RPMI8226 (cell line): ENCODE results near the gene FLG2.
"Not testable (repeated sequence)": the region's sequence is repeated elsewhere in the genome, so short reads cannot be mapped to it uniquely, and the experiment has no call there.

ENCODE experiments used
- DNase-seq: peaks from one replicate; pipeline ENCODE4 v3.0.0-alpha.2; 2015

The FLG2 gene

GRCh38 chr1:152309955-152310354 lies 49.9 kb downstream of the FLG2 start:
- DNase-seq = no peak

DNA sequence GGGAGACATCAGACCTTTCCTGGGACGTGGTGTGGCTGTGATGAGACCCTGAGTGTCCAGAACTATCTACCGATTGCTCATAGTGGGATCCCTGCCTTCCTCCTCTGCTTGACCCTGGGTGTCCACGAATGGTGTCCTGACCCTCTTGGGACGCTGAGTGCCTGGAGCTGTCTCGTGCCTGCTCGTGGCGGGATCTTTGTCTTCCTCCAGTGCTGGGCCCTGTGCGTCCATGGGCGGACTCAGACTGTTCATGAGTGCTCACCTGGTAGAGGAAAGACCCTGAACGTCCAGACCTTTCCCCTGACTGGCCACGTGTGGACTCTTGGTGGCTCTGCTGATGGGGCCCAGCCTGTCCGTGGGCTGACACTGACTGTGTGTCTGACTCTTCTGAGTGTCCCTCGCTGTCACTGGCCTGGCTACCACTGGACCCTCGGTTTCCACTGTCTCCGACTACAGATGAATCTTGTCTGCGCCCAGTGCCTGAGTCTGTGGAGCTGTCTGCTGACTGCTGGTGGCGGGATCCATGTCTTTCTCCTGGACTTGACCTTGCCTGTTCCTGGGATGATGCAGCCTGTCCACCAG lies 50.4 kb downstream of the FLG2 start:
- DNase-seq = not testable (repeated sequence)

DNA sequence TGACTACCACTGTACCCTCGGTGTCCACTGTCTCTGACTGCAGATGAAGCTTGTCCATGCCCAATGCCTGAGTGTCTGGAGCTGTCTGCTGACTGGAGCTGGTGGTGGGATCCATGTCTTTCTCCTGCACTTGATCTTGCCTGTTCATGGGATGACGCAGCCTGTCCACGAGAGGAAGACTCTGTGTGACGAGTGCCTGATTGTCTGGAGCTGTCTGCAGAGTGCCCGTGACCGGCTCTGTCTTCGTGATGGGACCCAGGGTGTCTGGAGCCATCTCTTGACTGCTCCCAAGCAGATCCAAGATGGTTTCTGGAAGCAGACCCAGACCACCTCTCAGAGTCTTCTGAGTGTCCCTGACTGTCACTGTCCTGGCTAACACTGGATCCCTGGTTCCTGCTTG lies 51.0 kb downstream of the FLG2 start:
- not testable (repeated sequence) for DNase-seq

GRCh38 chr1:152307970-152308369 lies 51.8 kb downstream of the FLG2 start:
- DNase-seq = not testable (repeated sequence)

DNA sequence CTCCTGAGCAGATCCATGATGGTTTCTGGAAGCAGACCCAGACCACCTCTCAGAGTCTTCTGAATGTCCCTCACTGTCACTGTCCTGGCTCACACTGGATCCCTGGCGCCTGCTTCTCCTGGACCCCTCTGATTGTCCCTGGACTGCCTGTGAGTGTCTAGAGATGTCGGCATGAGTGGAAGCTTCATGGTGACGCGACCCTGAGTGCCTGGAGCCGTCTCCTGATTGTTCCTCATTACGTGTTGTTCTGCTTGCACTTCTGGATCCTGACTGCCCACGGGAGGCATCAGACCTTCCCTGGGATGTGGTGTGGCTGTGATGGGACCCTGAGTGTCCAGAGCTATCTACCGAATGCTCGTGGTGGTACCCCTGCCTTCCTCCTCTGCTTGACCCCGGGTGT lies 53.7 kb downstream of the FLG2 start:
- DNase-seq = not testable (repeated sequence)

DNA sequence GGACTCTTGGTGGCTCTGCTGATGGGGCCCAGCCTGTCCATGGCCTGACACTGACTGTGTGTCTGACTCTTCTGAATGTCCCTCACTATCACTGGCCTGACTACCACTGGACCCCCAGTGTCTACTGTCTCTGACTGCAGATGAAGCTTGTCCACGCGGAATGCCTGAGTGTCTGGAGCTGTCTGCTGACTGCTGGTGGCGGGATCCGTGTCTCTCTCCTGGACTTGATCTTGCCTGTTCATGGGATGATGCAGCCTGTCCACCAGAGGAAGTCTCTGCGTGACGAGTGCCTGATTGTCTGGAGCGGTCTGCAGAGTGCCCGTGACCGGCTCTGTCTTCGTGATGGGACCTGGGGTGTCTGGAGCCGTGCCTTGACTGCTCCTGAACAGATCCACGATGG lies 55.0 kb downstream of the FLG2 start:
- DNase-seq = not testable (repeated sequence)

DNA sequence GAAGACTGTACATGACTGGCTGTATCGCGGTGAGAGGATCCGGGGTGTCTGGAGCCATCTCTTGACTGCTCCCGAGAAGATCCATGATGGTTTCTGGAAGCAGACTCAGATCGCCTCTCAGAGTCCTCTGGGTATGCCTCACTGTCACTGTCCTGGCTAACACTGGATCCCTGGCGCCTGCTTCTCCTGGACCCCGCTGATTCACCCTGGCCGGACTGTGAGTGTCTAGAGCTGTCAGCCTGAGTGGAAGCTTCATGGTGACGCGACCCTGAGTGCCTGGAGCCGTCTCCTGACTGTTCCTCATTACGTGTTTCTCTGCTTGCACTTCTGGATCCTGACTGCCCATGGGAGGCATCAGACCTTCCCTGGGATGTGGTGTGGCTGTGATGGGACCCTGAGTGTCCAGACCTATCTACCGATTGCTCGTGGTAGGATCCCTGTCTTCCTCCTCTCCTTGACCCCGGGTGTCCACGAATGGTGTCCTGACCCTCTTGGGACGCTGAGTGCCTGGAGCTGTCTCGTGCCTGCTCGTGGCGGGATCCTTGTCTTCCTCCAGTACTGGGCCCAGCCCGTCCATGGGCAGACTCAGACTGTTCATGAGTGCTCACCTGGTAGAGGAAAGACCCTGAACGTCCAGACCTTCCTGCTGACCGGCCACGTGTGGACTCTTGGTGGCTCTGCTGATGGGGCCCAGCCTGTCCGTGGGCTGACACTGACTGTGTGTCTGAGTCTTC lies 56.5 kb downstream of the FLG2 start:
- DNase-seq = not testable (repeated sequence)
